Measurements from ENCODE around the gene PARD6G.
"Not testable (repeated sequence)": the region's sequence is repeated elsewhere in the genome, so short reads cannot be mapped to it uniquely, and the experiment has no call there.

Gene PARD6G

GRCh38 chr18:80241919-80242777, 5.2 kb downstream of the PARD6G start:
- no peak for DNase-seq (ENCODE audit: low read depth, low spot score)

DNA sequence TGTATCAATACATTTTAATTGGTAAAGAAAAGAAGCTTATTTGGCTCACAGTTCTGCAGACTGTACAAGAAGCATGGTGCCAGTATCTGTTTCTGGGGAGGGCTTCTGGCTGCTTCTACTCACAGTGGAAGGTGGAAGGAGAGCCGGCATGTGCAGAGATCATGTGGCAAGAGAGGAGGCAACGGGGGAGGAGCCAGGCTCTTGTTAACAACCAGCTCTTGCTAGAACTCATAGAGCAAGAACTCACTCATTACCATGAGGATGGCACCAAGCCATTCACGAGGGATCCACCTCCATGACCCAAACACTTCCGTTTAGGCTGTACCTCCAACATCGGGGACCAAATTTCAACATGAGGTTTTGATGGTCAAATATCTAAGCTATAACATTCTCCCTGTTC, 7.5 kb downstream of the PARD6G start:
- no peak for DNase-seq (ENCODE audit: low read depth, low spot score)

DNA sequence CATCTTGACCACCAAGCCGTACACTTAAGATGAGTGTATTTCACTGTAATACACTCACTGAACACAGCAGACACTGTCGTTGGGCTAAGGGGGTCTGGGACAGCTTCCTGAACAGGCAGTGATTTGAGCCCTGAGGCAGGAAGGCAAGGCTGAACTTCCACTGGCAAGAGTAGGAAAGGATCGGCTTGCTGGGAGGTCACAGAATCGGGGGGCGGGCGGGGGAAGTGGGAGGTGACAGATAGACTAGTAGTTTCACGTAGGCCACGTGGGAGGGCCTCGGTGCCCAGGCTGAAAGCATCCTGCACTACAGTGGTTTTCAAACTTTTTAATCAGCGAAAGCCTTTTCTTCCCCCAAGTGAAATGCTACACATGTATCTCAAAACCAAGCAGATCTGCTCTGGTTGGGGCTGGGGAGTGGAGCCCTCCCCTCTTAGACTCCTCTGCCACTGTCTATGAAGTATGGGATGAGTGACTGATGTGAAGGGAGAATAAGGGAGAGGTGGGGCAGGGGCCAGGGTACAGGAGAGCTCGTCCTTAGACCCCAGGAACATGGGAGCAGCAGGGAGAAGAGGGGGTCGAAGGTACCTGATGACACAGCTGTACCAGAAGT, 8.6 kb downstream of the PARD6G start:
- DNase-seq (ENCODE audit: low read depth, low spot score), result no peak

- not testable (repeated sequence) for DNase-seq (ENCODE audit: low read depth, low spot score)
Observed at GRCh38 chr18:80237519-80237918, 9.8 kb downstream of the PARD6G start.

DNA sequence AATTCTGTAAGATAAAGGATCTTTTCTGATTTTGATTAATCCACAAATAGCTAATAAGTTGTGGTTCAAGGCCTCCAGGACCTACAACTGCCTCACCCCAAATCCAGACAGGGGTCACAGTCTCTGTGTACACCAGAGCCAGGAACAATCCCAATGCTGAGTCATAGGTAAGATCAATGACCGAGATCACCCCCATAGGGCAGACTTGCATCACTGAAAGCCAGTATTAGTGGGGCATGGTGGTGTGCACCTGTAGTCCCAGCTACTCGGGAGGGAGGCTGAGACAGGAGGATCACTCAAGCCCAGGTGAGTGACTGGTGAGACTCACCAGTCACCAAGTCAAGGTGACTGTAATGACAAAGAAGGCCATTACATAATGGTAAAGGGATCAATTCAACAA, 12.9 kb downstream of the PARD6G start:
- DNase-seq (ENCODE audit: low read depth, low spot score), result no peak

DNA sequence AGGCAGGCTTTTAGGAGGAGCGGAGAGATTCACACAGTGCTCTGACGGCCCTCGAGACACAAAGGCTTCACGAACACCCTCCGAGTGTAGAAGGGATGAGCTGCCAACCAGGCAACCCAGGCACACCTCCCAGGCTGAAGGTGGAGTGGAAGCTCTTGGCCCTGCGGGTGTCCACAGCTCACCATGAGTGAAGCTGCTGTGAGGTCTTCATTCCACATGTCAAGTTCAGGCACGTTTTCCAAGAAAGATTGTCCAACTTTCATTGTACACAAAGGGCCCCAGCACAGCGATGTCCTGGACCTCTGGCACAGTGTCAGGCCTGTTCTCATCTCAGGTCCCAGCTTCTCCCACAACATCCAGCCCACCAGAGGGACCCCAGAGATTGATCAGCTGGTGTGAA, 13.4 kb downstream of the PARD6G start:
- DNase-seq (ENCODE audit: low read depth, low spot score), result no peak

DNA sequence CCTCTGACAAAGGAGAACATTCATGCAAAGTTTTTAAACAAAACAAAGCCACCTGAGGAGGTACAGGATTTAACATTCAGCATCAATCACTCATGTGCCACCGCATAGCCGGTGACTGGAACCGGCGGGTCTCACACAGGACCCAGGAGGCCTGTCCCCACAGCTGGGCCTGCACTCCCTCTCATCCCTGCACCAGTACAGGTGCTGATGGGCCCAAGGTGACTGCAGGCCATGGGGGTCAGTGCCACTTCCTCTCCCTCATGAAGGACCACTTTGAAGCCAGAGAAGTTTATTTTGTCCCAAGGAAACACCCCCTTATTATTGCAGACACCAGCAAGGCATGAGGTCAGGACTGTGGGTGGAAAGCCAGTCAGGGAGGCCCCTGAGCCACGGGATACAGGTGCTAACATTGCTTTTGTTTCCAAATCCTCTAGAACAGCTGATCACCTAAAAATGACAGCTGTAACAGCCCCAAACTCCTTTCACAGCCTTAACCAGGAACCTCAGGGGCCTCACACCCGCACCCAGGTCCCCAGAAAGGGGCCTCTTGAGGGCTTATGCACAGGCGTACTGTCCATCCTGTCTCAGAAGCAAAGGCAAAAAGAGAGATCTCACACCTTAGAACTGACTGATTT, 14.0 kb downstream of the PARD6G start:
- no peak for DNase-seq (ENCODE audit: low read depth, low spot score)

DNA sequence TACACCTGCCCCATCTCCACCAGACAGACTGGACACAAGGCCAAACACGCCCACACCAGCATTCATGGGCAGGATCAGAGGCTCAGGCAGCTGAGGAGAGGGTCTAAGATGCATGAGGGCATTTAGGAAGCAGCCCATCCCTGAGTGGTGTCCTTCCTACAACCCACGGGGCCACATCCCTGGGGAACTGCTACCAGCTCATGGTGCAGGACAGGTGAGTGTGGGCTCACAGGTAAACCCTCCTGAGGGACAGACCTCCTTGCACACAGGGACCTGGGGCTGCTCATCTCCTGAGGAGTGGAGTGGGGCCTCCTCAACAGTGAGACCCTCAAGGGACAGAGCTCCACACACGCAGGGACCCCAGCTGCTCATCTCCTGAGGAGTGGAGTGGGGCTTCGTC, 14.6 kb downstream of the PARD6G start:
- no peak for DNase-seq (ENCODE audit: low read depth, low spot score)

DNA sequence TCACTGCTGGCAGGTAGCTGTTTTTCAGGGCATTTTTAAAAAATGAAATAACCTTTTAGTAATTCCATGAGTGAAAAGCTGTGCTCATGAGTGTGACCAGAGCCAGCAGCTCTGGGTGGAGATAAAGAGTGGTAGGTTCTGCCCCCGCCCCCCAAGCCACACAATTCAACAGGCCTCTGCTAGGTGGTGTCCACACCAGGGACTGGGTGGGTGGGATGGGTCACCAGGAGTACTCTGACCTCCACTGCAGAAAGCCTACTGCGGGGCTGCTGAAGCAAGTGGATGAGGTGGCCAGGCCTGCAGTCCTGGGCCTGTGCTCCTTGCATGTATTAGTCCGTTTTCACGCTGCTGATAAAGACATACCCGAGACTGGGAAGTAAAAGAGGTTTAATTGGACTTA, 15.3 kb downstream of the PARD6G start:
- no peak for DNase-seq (ENCODE audit: low read depth, low spot score)

DNA sequence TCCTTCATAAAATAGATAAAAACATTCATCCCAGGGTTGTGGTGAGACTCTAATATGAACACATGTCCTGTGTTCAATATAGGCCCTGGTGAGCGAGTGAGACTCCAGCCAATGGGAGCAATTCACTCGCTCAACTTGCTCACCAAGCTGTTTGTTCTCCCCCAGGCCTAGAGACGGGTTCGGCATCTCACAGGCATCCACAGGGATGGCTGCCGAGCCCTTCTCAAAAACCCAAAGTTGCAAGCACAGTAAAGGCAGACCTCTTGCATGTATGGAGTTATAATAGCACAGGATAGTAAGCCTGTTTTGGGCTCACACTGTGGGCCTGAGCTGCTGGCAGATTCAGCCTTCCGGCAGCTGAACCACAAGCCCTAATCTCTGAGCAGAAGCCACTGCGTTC, 15.7 kb downstream of the PARD6G start:
- no peak for DNase-seq (ENCODE audit: low read depth, low spot score)

DNA sequence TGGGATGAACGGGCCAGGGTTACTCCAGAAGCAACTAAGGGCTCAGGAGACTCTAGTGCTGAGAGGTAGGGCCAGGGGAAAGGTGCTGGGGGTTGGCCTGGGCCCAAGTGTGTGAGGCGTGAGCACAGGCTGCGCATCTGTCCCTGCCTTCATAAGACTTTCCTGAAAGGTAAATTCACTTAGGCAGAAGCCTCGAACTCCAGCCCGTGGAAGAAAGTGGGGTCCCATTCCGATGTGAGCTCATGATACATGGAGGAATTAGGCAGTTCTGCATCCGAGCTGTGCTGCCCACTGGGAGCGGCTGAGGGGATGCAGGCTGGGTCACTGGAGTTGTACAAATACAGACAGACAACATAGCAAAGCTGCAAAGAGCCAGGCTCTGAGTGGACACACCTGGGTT, 16.2 kb downstream of the PARD6G start:
- DNase-seq (ENCODE audit: low read depth, low spot score), result no peak

DNA sequence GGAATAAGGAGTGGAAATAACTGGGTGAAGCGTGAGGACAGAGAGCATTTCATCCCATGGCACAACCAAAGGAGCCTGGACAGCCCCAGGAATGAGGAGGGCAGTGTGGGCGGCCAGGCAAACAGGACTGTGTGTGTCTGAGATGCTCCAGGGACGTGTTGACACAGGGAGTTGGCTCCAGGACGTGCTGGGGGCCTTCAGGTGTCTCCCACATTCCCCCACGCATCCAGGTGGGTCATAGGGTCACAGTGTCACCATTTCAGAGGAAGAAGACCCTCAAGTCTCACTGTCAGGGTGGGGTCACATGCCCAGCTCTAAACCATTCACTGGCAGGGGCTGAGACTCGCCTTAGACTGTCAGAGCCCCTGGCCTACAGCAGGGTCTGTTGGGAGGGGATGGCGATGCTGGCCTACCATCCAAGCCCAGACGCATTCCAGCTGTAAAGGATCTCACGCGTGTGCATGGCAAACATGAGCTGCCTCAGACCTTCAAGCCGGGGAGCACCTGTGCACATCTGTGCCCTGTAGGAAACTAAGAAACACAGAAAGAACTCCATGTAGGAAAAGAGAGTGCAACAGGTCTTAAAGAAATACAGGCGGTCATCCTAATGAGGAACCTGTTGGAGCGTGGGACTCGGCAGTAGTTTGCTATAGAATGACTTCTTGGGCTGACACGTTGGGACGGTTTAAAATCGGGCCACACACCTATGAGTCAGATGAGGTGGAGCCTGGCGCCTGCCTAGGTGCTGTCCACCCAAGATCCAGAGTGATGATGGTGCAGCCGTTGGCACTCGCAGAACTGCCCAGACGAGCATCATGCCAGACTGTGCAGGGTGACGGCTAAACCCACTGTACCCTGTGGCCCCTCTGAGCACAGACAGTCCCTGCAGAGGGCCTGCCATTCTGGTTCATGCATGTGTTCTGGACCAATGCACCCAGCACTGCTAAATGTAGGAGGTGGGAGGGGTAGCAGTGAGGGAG, 17.3 kb downstream of the PARD6G start:
- no peak for DNase-seq (ENCODE audit: low read depth, low spot score)

DNA sequence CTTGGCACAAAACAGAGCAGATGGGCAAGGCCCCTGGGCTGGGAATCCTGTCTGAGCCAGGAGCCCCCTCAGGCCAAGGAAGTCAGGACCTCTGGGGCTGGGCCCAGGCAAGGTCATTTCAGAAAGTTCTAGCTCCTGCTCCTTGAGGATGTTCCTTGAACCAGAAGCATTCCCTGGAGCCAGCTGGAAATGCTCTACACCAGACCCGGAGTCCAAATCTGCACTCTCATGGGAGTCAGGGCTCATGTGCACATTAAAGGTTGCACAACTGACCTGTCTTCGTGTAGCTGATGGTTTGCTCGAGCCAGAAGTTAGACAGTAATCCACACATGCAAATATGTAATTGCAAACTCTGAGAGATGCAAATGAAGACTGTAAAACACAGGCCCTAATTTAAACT, 18.0 kb downstream of the PARD6G start:
- DNase-seq (ENCODE audit: low read depth, low spot score), result no peak

DNA sequence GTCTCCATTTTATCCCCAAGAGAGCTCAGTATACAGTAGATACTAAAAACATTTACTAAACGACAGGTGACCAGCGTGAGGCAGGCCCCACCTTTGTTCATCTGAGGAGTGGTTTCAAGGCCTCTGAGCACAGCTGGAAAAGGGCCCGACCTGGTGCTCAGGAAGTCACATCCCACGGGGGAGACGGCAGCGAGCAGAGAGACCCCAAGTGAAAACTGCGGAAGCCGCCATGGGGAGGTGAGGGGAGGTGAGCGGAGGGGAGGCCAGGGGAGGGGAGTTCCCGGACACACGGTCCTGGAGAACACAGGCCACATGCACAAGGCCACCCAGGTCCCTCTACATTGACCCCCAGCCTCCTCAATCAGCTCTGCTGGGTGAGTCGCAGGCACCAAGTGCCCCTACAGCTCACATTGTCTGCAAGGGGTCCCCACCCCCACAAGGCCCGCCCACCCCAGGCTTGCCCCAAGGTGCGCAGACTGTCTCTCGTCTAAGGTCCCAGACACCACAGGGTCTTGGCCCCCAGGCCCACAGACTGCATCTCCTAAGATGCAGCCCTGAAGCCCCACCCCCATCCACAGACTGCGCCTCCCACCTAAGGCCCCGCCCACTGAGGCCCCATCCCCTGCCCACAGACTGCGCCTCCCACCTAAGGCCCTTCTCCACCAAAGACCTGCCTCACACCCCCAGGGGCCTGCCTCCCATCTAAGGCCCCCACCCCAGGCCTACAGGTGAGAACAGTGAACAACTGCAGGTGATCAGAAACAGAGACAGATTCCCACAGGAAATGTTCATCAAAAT, 19.1 kb downstream of the PARD6G start:
- no peak for DNase-seq (ENCODE audit: low read depth, low spot score)

GRCh38 chr18:80227472-80227871, 19.8 kb downstream of the PARD6G start:
- no peak for DNase-seq (ENCODE audit: low read depth, low spot score)

GRCh38 chr18:80225685-80226084, 21.6 kb downstream of the PARD6G start:
- no peak for DNase-seq (ENCODE audit: low read depth, low spot score)

GRCh38 chr18:80223581-80224148, 23.6 kb downstream of the PARD6G start:
- DNase-seq (ENCODE audit: low read depth, low spot score), result no peak

DNA sequence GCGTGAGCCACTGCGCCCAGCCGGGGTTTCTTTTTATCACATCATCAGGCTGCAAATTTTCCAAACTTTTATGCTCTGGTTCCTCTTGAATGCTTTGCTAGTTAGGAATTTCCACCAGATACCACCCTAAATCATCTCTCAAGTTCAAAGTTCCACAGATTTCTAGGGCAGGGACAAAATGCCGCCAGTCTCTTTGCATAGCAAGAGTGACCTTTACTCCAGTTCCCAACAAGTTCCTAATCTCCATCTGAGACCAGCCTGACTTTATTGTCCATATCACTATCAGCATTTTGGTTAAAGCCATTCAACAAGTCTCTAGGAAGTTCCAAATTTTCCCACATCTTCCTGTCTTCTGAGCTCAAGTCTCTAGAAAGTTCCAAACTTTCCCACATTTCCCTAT, 27.8 kb downstream of the PARD6G start:
- not testable (repeated sequence) for DNase-seq (ENCODE audit: low read depth, low spot score)

GRCh38 chr18:80218341-80219227, 28.7 kb downstream of the PARD6G start:
- DNase-seq (ENCODE audit: low read depth, low spot score), result no peak
